ENCODE data around the gene SMPD4. TPM values are rescaled to one million over a fixed set of nuclear protein-coding genes. Genes with fewer than 3 reads are reported as not detected.
"Not testable (repeated sequence)": the region's sequence is repeated elsewhere in the genome, so short reads cannot be mapped to it uniquely, and the experiment has no call there.

The SMPD4 gene
- total RNA-seq, 1 experiment from 2014 or later: 35.2 TPM

DNA sequence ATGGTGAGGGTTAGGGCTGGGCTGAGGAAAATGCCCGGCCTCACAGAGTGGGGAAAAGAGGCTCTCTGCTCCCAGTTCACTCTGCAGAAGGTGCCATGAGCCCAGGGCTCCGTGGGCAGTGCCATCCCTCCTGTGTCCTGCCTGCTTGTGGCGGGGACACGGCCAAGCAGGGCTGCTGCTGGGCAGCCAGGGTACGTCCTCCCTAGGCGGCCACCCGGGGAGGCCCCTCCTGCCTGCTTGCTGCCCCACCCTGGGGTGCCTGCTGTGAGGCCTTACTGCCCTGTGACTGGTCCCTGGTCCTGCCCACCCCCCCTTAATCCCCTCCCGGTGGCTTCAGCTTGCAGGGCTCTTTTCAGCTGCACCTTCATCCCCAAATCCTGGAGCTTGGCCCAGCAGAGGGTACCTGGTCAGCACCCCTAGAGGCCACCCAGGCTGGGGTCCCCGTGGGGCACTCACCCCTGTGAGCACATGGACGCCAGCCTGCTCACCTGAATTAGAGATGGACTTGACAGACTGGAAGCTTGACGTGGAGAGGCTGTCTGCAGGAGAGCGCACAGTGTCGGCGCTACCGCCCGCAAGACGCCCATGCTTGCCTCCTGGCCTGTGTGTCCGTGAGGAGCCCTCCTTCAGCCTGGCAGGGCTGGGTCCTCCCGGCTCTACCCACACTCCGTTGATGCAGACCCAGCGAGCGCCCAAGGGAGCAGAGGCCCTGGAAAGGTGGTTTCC is 39.6 kb downstream of the SMPD4 start:
- DNase-seq (ENCODE audit: low read depth): not testable (repeated sequence)

DNA sequence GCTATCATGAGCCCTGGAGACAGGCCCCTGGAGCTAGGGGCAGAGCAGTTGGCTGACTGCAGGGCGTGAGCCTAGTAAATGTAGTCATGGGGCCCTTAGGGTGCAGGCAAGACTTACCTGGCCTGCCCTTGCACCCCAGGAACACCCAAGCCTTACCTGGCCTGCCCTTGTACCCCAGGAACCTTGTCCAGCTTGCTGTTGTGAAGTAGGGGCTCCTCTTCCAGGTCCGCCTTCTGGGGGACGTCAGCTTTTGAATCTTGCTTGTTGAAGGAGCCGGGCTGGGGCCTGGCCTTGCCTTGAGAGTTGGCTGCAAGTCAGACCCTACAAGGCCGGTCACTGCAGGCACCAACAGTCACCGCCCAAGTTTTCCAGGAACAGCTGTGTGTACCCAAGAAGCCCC is 40.4 kb downstream of the SMPD4 start:
- not testable (repeated sequence) for DNase-seq (ENCODE audit: low read depth)

- not testable (repeated sequence) for DNase-seq (ENCODE audit: low read depth)
Measured at GRCh38 chr2:130140516-130140915, 40.9 kb downstream of the SMPD4 start.

DNA sequence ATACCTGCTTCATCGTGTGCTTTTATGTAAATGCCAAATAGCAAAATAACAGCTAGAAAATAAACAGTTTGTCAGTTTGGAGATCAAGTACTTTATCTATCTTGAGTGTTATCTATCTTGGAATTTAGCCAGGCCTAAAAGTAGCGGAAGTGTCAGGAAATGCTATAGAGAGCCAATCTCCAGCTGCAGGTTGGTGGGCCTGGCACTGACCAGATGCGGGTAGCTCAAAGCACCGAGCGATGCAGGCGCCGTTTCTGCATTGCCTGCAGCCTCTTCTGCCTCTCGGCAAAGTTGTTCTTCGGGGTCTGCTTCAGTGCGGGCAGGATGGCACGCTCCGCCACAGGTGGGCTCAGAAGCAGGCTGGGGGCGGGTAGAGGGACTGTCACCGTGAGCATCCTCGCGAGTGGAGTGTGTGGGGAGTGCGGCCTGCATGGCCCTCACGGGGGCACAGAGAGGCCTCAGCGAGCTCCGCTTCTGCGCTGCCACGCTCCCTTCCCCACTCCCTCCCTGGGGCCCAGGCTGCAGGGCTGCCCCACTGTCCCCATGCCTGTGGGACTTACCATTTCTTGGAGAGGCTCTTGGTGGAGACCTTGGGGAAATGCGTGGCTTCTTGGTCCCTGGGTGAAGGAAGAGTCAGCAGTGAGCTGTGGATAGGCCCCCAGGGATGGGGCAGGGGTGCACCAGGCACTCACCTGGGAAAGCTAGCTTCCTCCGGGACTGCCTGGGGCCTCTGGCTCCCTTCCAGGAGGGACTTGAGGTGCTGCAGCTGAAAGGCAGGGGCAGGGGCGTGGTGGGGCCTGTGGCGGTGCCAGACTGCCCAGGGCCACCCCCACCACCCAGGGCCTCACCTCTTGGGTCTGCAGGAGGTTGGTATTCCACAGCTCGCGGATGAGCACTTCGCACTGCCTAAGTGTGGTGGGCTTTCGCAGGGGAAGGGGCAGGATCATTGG is 41.8 kb downstream of the SMPD4 start:
- DNase-seq (ENCODE audit: low read depth): not testable (repeated sequence)

- DNase-seq (ENCODE audit: low read depth): not testable (repeated sequence)
Measured at GRCh38 chr2:130138841-130139251, 42.6 kb downstream of the SMPD4 start.

DNA sequence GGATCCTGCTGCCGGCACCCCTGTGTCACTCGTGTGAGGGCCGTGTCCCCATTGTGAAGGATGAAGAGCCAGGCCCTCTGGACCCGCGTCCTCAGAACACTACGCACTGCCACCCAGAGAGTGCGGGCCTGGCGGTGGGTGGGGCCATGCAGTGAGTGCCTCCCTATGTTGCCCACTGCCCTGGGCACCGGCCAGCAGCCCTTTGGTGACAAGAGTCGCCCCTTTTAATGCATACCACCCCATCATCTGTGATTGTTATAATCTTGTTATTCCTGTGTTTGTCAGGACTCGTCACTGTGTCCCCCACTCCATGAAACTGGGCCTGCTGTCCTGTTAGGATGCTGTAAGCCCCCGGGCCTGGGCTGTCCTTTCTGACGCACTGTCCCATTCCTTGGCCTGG is 43.1 kb downstream of the SMPD4 start:
- DNase-seq (ENCODE audit: low read depth): not testable (repeated sequence)

DNA sequence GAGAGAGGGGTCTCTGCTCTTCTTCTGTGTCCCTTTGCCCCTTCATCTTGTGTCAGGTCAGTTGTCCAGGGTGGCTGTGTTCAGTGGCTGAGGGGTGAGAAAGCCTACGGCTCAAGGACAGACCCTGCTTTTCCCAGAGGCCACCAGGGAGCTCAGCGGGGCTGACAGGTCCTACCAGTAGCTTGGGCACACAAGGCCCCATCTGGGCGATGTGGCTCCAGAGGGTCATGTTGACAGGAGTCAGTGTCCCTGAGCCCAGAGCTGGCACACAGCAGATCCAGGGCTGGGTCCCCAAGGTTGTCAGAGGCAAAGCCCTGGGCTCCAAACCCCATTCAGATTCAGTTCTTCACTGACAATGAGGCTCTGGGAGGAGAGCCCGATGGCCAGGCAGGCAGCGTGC is 44.3 kb downstream of the SMPD4 start:
- not testable (repeated sequence) for DNase-seq (ENCODE audit: low read depth)

GRCh38 chr2:130136546-130136945 is 44.9 kb downstream of the SMPD4 start:
- DNase-seq (ENCODE audit: low read depth): not testable (repeated sequence)

- no peak for DNase-seq (ENCODE audit: low read depth)
Measured at GRCh38 chr2:130135692-130136541, 45.5 kb downstream of the SMPD4 start.

- DNase-seq (ENCODE audit: low read depth): not testable (repeated sequence)
Measured at GRCh38 chr2:130129120-130129829, 52.1 kb downstream of the SMPD4 start, which contains the start of gene POTEF. Gene POTEF (minus strand): TSS chr2:130129222. CDS start chr2:130120515, 8,707 bp downstream.

GRCh38 chr2:130128464-130128863 is 52.9 kb downstream of the SMPD4 start:
- not testable (repeated sequence) for DNase-seq (ENCODE audit: low read depth)

GRCh38 chr2:130127726-130128125 is 53.7 kb downstream of the SMPD4 start:
- DNase-seq (ENCODE audit: low read depth): not testable (repeated sequence)

- DNase-seq (ENCODE audit: low read depth): not testable (repeated sequence)
Measured at GRCh38 chr2:130120924-130121323, 60.5 kb downstream of the SMPD4 start.

- not testable (repeated sequence) for DNase-seq (ENCODE audit: low read depth)
Measured at GRCh38 chr2:130102597-130103363, 78.6 kb downstream of the SMPD4 start.

Other genes starting within 250 kb of the SMPD4 start
- not detected in 2 replicates for gene RAB6C, start 201.9 kb downstream of the SMPD4 start, total RNA-seq (2014; rRNA removed; shearing (Covaris generic))
- not detected in 2 replicates for gene POTEF, start 52.4 kb downstream of the SMPD4 start, total RNA-seq (2014; rRNA removed; shearing (Covaris generic))
- 0.72 and 3.2 TPM in 2 replicates for gene CCDC74B, start 36.5 kb downstream of the SMPD4 start, total RNA-seq (2014; rRNA removed; shearing (Covaris generic))
- gene MZT2B, start 660 bp upstream of the SMPD4 start, total RNA-seq (2014; rRNA removed; shearing (Covaris generic)): 192 and 258 TPM in 2 replicates
- gene TUBA3E, start 16.8 kb upstream of the SMPD4 start, total RNA-seq (2014; rRNA removed; shearing (Covaris generic)): not detected in 2 replicates
- 103 and 118 TPM in 2 replicates for gene IMP4, start 161.3 kb upstream of the SMPD4 start, total RNA-seq (2014; rRNA removed; shearing (Covaris generic))
- 26.0 and 28.4 TPM in 2 replicates for gene PTPN18, start 174.5 kb upstream of the SMPD4 start, total RNA-seq (2014; rRNA removed; shearing (Covaris generic))

All from RPMI7951 (cell line).